Stimulated activated CD8-positive, alpha-beta memory T cell treated with anti-CD3 and anti-CD28 coated beads, Interleukin-12 subunit alpha, Interleukin-12 subunit beta, amount 100 ng/mL, for 24 hours (primary cell): ENCODE measurements around the gene LRRC47.

Source experiments
- DNase-seq: peaks from one replicate; pipeline ENCODE4 v3.0.0-alpha.2; 2020; ENCODE audit errors: extremely low read depth

Gene LRRC47

DNA sequence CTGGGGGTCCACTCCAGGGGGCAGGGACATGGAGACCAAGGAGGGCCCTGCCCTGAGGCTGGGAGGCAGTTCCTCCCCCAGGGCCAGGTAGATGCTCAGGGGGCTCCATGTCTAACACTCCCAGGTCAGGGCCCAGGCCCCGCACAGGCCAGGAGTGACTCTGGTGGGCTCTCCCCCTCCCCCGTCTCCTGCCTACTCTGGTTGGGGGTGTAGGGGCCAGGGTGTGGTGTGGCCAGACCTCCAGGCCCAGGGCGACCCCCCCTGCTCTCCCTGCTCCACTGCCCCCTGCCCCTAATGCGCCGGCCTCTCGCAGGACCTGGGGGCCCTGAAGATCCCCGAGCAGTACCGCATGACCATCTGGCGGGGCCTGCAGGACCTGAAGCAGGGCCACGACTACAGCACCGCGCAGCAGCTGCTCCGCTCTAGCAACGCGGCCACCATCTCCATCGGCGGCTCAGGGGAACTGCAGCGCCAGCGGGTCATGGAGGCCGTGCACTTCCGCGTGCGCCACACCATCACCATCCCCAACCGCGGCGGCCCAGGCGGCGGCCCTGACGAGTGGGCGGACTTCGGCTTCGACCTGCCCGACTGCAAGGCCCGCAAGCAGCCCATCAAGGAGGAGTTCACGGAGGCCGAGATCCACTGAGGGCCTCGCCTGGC, 63.7 kb downstream of the LRRC47 start:
- no peak for DNase-seq

- DNase-seq: no peak
These were observed 64.5 kb downstream of the LRRC47 start for GRCh38 chr1:3731583-3732433.

DNA sequence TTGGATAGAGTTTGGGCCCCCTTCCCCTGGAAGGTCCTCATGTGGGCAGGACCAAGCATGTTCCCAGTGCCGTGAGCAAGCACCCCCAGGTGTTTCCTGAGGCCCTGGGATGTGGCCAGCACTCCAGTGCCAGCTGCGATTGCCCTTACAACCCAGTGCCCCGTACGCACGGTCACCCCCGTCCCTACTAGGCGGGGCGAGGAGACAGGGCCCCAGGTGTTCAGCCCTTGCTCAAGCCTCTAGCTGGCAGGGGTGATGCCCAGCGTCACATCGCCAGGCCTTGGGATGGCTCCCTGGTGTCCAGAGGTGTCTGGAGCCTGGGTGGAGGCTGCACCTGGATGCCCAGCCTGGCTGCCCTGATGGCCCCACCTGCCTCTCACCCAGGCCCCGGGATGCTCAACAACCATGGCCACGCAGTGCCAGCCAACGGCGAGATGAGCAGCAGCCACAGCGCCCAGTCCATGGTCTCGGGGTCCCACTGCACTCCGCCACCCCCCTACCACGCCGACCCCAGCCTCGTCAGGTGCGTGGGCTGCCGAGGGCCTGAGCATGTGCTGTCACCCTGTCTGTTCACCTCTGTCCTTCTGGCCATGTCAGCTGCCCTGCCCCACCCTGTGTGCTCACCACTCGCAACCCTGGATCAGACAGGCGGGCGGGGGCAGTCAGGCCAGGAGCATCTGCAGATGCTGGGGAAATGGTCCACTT, 65.6 kb downstream of the LRRC47 start:
- DNase-seq: no peak

DNA sequence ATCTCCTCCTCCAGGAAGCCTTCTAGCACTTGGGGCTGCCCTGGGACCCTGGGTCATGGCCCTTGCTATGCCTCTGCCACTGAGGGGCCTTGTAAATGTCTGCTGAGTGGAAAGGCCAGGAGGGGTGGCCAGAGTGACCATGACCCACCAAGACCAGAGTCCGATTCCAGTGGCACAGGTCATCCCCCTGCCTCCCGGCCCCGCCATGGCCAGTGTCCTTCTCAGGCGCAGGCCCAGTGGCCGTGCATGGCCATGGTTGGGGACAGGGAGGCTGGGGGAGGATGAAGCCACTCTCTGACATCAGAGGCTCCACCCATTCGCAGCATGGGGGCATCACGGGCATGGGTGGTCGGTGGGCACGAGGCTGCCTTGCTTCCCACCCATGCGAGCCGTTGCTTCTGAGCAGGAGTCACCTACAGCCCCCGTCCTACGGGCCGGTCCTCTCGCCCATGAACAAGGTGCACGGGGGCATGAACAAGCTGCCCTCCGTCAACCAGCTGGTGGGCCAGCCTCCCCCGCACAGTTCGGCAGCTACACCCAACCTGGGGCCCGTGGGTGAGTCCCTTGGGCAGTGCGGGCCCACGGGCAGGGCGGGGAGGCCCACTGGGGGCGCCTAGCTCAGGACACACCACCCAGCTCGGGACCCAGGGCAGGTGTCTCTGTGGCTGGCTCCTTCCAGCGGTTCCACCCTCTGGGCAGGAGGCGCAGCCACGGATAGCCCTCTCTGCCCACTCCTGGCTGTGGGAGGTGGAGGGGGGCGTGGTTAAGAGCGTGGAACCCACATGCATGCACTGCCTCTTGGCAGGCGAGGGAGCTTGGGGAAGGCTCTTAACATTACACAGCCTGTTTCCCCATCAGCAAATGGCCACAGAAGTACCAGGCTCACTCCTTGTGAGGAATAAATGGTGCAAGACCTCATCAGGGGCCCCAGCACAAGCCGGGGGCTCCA, 66.4 kb downstream of the LRRC47 start:
- DNase-seq: no peak
